Gastroesophageal sphincter (tissue), 4 donors: Measurements from ENCODE around the gene TMEM100. TPM values are rescaled to one million over a fixed set of nuclear protein-coding genes. Genes with fewer than 3 reads are reported as not detected.

Experiments
- ATAC-seq: fragments of 150-250 bp; one replicate; pipeline ENCODE4 v1.9.1; 2016; ENCODE audit warnings: mild to moderate bottlenecking, moderate library complexity
- H3K27ac ChIP-seq, 4 donors: fragments of 200-600 bp; sonication (generic) in 3 of 4; 1 replicate in 3 of 4; 2 replicates in 1 of 4; pipeline ENCODE4 v1.5.1; 2016 to 2019
- H3K27me3 ChIP-seq: fragments of 200-600 bp; sonication (generic); one replicate; pipeline ENCODE4 v1.5.1; 2019
- H3K36me3 ChIP-seq, 2 donors: fragments of 200-600 bp; sonication (generic); one replicate each; pipeline ENCODE4 v1.5.1; 2019; ENCODE audit warnings: control low read depth in 1 of 2
- H3K4me1 ChIP-seq, 3 donors: fragments of 200-600 bp; sonication (generic); 1 replicate in 2 of 3; 2 replicates in 1 of 3; pipeline ENCODE4 v1.5.1; 2016 to 2019; ENCODE audit warnings: control low read depth in 2 of 3
- H3K4me3 ChIP-seq, 2 donors: fragments of 200-600 bp; sonication (generic); one replicate each; pipeline ENCODE4 v1.5.1; 2019; ENCODE audit warnings: mild to moderate bottlenecking in 1 of 2, moderate library complexity in 1 of 2
- H3K9me3 ChIP-seq, 3 donors: fragments of 200-600 bp; sonication (generic); one replicate each; pipeline ENCODE4 v1.5.1; 2017 to 2019; ENCODE audit warnings: control low read depth in 2 of 3
- CTCF ChIP-seq, 4 experiments: fragments of 200-600 bp in 2 of 4; fragments of 450-650 bp in 2 of 4; sonication (generic) in 1 of 4; IDR thresholded peaks; one replicate each; pipeline ENCODE4 v1.5.1; 2017 to 2019; ENCODE audit warnings: antibody characterized with exemption in 4 of 4, mild to moderate bottlenecking in 2 of 4, moderate library complexity in 2 of 4
- EP300 ChIP-seq: sonication (generic); formaldehyde crosslinking; IDR thresholded peaks from one replicate; pipeline ENCODE4 v1.6.1; 2017; ENCODE audit warnings: antibody characterized with exemption, mild to moderate bottlenecking
- POLR2A ChIP-seq, 2 donors: fragments of 450-650 bp; IDR thresholded peaks; one replicate each; pipeline ENCODE4 v1.6.1; 2017; ENCODE audit warnings: antibody characterized with exemption in 2 of 2, mild to moderate bottlenecking in 2 of 2, moderate library complexity in 1 of 2
- POLR2AphosphoS5 ChIP-seq: sonication (generic); formaldehyde crosslinking; IDR thresholded peaks from one replicate; pipeline ENCODE4 v1.6.1; 2017; ENCODE audit warnings: antibody characterized with exemption
- WGBS, 2 donors: methylation state at CpG; one replicate each; pipeline ENCODE4 v1.1.5; 2018; ENCODE audit warnings: low coverage in 1 of 2; 5-methylcytosine and 5-hydroxymethylcytosine counted together
- total RNA-seq, 4 donors: library from RNA; depleted of rRNA; stranded (reverse); fragments of >200 nt; gene quantifications; one replicate each; pipeline ENCODE4 v1.1.0, GENCODE V29; 2016

The TMEM100 gene
- total RNA-seq, 4 donors from 2014 or later: 3.7 to 63.8 (median 10.4) TPM

- TF ChIP-seq POLR2AphosphoS5: no peak
- no peak for TF ChIP-seq POLR2A (IDR thresholded peaks at IDR 0.05)
- TF ChIP-seq CTCF (IDR thresholded peaks at IDR 0.05): no peak
- no peak for TF ChIP-seq EP300
- Histone ChIP-seq H3K36me3 (no peaks in the 10 kb centered on the region), H3K4me3 (no peak overlapping the region), H3K9me3 (no peaks in the 10 kb centered on the region), H3K4me1 (no peaks in the 10 kb centered on the region), H3K27ac (no peak overlapping the region), H3K27me3 (no peaks in the 10 kb centered on the region)
- 60 to 84% methylated on average over 4 of the region's 4 CpGs for WGBS, 2 donors
- ATAC-seq: no peak
These were observed 38.9 kb downstream of the TMEM100 start for GRCh38 chr17:55683550-55684315.

GRCh38 chr17:55681342-55681700 lies 41.3 kb downstream of the TMEM100 start:
- H3K4me1 ChIP-seq: no peaks in the 10 kb centered on the region
- no peak for ATAC-seq
- H3K27me3 ChIP-seq: no peaks in the 10 kb centered on the region
- no peaks in the 10 kb centered on the region for H3K36me3 ChIP-seq
- H3K9me3 ChIP-seq: no peaks in the 10 kb centered on the region
- TF ChIP-seq EP300: no peak
- no peak for TF ChIP-seq CTCF (IDR thresholded peaks at IDR 0.05)
- TF ChIP-seq POLR2A (IDR thresholded peaks at IDR 0.05): no peak
- TF ChIP-seq POLR2AphosphoS5: no peak
- 86 to 100% methylated on average over 1 of the region's 1 CpG for WGBS, 2 donors
- H3K27ac ChIP-seq: no peak overlapping the region
- no peak overlapping the region for H3K4me3 ChIP-seq

- Histone ChIP-seq H3K36me3 (no peaks in the 10 kb centered on the region), H3K4me3 (no peak overlapping the region), H3K27me3 (no peaks in the 10 kb centered on the region), H3K4me1 (no peaks in the 10 kb centered on the region), H3K9me3 (no peaks in the 10 kb centered on the region), H3K27ac (no peak overlapping the region)
- ATAC-seq: no peak
- TF ChIP-seq CTCF (IDR thresholded peaks at IDR 0.05) (no peak), POLR2AphosphoS5 (no peak), EP300 (no peak), POLR2A (IDR thresholded peaks at IDR 0.05) (no peak)
- 88 to 89% methylated on average over 4 of the region's 4 CpGs for WGBS, 2 donors
These were observed 41.9 kb downstream of the TMEM100 start for GRCh38 chr17:55680686-55681341.

GRCh38 chr17:55677446-55677845 lies 45.2 kb downstream of the TMEM100 start:
- no peaks in the 10 kb centered on the region for H3K9me3 ChIP-seq
- H3K27ac ChIP-seq: no peak overlapping the region
- H3K36me3 ChIP-seq: no peaks in the 10 kb centered on the region
- TF ChIP-seq POLR2A (IDR thresholded peaks at IDR 0.05) (no peak), POLR2AphosphoS5 (no peak), CTCF (IDR thresholded peaks at IDR 0.05) (no peak), EP300 (no peak)
- no peak overlapping the region for H3K4me3 ChIP-seq
- WGBS, 2 donors: 27 to 29% methylated on average over 1 of the region's 1 CpG
- H3K27me3 ChIP-seq: no peaks in the 10 kb centered on the region
- ATAC-seq: no peak
- H3K4me1 ChIP-seq: peaks cover 0 to 2% (median 0%) of the 10 kb centered on the region in 3 donors

GRCh38 chr17:55676274-55676673 lies 46.4 kb downstream of the TMEM100 start:
- WGBS, 2 donors: 67 to 100% methylated on average over 1 of the region's 1 CpG
- Histone ChIP-seq H3K36me3 (no peaks in the 10 kb centered on the region), H3K4me1 (peaks cover 0 to 4% (median 0%) of the 10 kb centered on the region in 3 donors), H3K9me3 (no peaks in the 10 kb centered on the region), H3K27ac (no peak overlapping the region), H3K4me3 (no peak overlapping the region), H3K27me3 (no peaks in the 10 kb centered on the region)
- TF ChIP-seq POLR2A (IDR thresholded peaks at IDR 0.05) (no peak), POLR2AphosphoS5 (no peak), EP300 (no peak), CTCF (IDR thresholded peaks at IDR 0.05) (no peak)
- ATAC-seq: no peak
